OCI-LY7 (cell line): ENCODE data around the gene PAK3.

Experiments
- EZH2phosphoT487 ChIP-seq: fragments of 200-600 bp; sonication (generic); IDR thresholded peaks from 2 replicates; pipeline ENCODE4 v1.6.1; 2018; ENCODE audit warnings: low read depth, borderline replicate concordance, mild to moderate bottlenecking, mixed run types, antibody characterized with exemption, low read length, moderate library complexity, mixed read lengths
- TF ChIP-seq, protein P1 (sequence below): fragments of 200-600 bp; sonication (generic); conservative IDR thresholded peaks from 2 replicates; pipeline ENCODE4 v1.5.1; 2014; ENCODE audit warnings: mild to moderate bottlenecking, antibody characterized with exemption, low read length, moderate library complexity, mixed read lengths

DNA sequence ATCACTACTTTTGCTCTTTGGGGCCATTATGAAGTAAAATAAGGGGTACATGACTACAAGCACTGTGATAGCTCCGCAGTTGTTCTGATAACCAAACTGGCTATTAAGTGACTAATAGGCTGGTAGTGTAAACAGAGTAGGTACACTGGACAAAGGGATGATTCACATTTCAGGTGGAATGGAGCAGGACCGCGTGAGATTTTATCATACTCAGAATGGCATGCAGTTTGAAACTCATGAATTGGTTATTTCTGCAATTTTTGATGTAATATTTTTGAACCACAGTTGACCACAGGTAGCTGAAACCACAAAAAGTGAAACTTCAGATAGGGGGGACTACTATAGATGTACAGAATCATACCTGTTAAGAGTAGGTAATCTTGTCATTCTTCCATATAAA is 55.8 kb downstream of the PAK3 start:
- TF ChIP-seq, protein P1, sequence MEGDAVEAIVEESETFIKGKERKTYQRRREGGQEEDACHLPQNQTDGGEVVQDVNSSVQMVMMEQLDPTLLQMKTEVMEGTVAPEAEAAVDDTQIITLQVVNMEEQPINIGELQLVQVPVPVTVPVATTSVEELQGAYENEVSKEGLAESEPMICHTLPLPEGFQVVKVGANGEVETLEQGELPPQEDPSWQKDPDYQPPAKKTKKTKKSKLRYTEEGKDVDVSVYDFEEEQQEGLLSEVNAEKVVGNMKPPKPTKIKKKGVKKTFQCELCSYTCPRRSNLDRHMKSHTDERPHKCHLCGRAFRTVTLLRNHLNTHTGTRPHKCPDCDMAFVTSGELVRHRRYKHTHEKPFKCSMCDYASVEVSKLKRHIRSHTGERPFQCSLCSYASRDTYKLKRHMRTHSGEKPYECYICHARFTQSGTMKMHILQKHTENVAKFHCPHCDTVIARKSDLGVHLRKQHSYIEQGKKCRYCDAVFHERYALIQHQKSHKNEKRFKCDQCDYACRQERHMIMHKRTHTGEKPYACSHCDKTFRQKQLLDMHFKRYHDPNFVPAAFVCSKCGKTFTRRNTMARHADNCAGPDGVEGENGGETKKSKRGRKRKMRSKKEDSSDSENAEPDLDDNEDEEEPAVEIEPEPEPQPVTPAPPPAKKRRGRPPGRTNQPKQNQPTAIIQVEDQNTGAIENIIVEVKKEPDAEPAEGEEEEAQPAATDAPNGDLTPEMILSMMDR, result no peak
- TF ChIP-seq EZH2phosphoT487, result no peak
